ENCODE results near the gene CELF5. TPM values are rescaled to one million over a fixed set of nuclear protein-coding genes. Genes with fewer than 3 reads are reported as not detected.

CELF5 gene
- total RNA-seq, 2 donors from 2014 or later: 2.6 to 3.5 TPM

- Mint-ChIP-seq H3K27me3 (ENCODE audit: insufficient read depth) (peaks cover 31% of the 10 kb centered on the region), H3K4me1 (no peaks in the 10 kb centered on the region), H3K4me3 (no peak overlapping the region), H3K9me3 (no peaks in the 10 kb centered on the region), H3K36me3 (ENCODE audit: low read depth) (no peaks in the 10 kb centered on the region), H3K27ac (no peak overlapping the region)
- WGBS, 2 experiments (ENCODE audit: insufficient coverage in 1 of 2, insufficient read length in 1 of 2): 48 to 61% methylated on average over 3 to 16 of the region's 16 CpGs
- Histone ChIP-seq H3K27me3 (ENCODE audit: control insufficient read depth, insufficient read depth, low read length, poor library complexity, severe bottlenecking) (peaks cover 28% of the 10 kb centered on the region), H3K4me1 (ENCODE audit: control insufficient read depth, insufficient read depth, low read length) (no peaks in the 10 kb centered on the region), H3K9ac (ENCODE audit: extremely low read depth, low read length, poor library complexity, severe bottlenecking) (no peak overlapping the region), H3K27ac (ENCODE audit: low read depth, low read length) (no peak overlapping the region), H3K9me3 (ENCODE audit: control insufficient read depth, low read length) (no peaks in the 10 kb centered on the region), H3K4me3 (ENCODE audit: low read length) (no peak overlapping the region), H3K36me3 (ENCODE audit: control insufficient read depth, insufficient read depth, low read length) (no peaks in the 10 kb centered on the region)
- peak; percentile 62 for DNase-seq
- TF ChIP-seq, protein P1, sequence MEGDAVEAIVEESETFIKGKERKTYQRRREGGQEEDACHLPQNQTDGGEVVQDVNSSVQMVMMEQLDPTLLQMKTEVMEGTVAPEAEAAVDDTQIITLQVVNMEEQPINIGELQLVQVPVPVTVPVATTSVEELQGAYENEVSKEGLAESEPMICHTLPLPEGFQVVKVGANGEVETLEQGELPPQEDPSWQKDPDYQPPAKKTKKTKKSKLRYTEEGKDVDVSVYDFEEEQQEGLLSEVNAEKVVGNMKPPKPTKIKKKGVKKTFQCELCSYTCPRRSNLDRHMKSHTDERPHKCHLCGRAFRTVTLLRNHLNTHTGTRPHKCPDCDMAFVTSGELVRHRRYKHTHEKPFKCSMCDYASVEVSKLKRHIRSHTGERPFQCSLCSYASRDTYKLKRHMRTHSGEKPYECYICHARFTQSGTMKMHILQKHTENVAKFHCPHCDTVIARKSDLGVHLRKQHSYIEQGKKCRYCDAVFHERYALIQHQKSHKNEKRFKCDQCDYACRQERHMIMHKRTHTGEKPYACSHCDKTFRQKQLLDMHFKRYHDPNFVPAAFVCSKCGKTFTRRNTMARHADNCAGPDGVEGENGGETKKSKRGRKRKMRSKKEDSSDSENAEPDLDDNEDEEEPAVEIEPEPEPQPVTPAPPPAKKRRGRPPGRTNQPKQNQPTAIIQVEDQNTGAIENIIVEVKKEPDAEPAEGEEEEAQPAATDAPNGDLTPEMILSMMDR (conservative IDR thresholded peaks at IDR 0.05): no peak
Observed at GRCh38 chr19:3225677-3226093, 1.2 kb downstream of the CELF5 start.

GRCh38 chr19:3227054-3227626 is 2.7 kb downstream of the CELF5 start:
- peaks cover 31% of the 10 kb centered on the region for H3K27me3 ChIP-seq (ENCODE audit: control insufficient read depth, insufficient read depth, low read length, poor library complexity, severe bottlenecking)
- WGBS, 2 experiments (ENCODE audit: insufficient coverage in 1 of 2, insufficient read length in 1 of 2): 83% methylated on average over 8 to 12 of the region's 12 CpGs
- H3K4me3 Mint-ChIP-seq: no peak overlapping the region

GRCh38 chr19:3229346-3229743 is 4.9 kb downstream of the CELF5 start:
- WGBS, 2 experiments (ENCODE audit: insufficient coverage in 1 of 2, insufficient read length in 1 of 2): 65 to 68% methylated on average over 6 to 9 of the region's 9 CpGs
- Mint-ChIP-seq H3K36me3 (ENCODE audit: low read depth) (no peaks in the 10 kb centered on the region), H3K9me3 (no peaks in the 10 kb centered on the region), H3K4me1 (no peaks in the 10 kb centered on the region), H3K4me3 (no peak overlapping the region), H3K27me3 (ENCODE audit: insufficient read depth) (peaks cover 25% of the 10 kb centered on the region), H3K27ac (no peak overlapping the region)
- Histone ChIP-seq H3K27ac (ENCODE audit: low read depth, low read length) (no peak overlapping the region), H3K4me3 (ENCODE audit: low read length) (no peak overlapping the region), H3K9ac (ENCODE audit: extremely low read depth, low read length, poor library complexity, severe bottlenecking) (no peak overlapping the region), H3K9me3 (ENCODE audit: control insufficient read depth, low read length) (no peaks in the 10 kb centered on the region), H3K36me3 (ENCODE audit: control insufficient read depth, insufficient read depth, low read length) (no peaks in the 10 kb centered on the region), H3K27me3 (ENCODE audit: control insufficient read depth, insufficient read depth, low read length, poor library complexity, severe bottlenecking) (peaks cover 31% of the 10 kb centered on the region), H3K4me1 (ENCODE audit: control insufficient read depth, insufficient read depth, low read length) (no peaks in the 10 kb centered on the region)
- TF ChIP-seq, protein P1 (conservative IDR thresholded peaks at IDR 0.05): no peak
- no peak for DNase-seq

More at GRCh38 chr19:3227054-3227626, 2.7 kb downstream of the CELF5 start:
- no peak for DNase-seq
- H3K27ac ChIP-seq (ENCODE audit: low read depth, low read length): no peak overlapping the region
- H3K9me3 Mint-ChIP-seq: no peaks in the 10 kb centered on the region
- H3K4me3 ChIP-seq (ENCODE audit: low read length): no peak overlapping the region
- no peaks in the 10 kb centered on the region for H3K9me3 ChIP-seq (ENCODE audit: control insufficient read depth, low read length)
- H3K4me1 Mint-ChIP-seq: no peaks in the 10 kb centered on the region
- H3K36me3 ChIP-seq (ENCODE audit: control insufficient read depth, insufficient read depth, low read length): no peaks in the 10 kb centered on the region
- TF ChIP-seq, protein P1 (conservative IDR thresholded peaks at IDR 0.05): no peak
- no peaks in the 10 kb centered on the region for H3K36me3 Mint-ChIP-seq (ENCODE audit: low read depth)
- H3K9ac ChIP-seq (ENCODE audit: extremely low read depth, low read length, poor library complexity, severe bottlenecking): no peak overlapping the region
- no peaks in the 10 kb centered on the region for H3K4me1 ChIP-seq (ENCODE audit: control insufficient read depth, insufficient read depth, low read length)
- H3K27me3 Mint-ChIP-seq (ENCODE audit: insufficient read depth): peaks cover 28% of the 10 kb centered on the region
- no peak overlapping the region for H3K27ac Mint-ChIP-seq

All from endodermal cell (in vitro differentiated cells).